HEK293 (cell line): ENCODE measurements around the gene FES.

ENCODE experiments used
- CTCF ChIA-PET: fragments of 350-600 bp; formaldehyde crosslinking; extraction: SDS; loops from one replicate; lab custom pipeline; 2021; ENCODE audit warnings: antibody characterized with exemption; lab: Yijun Ruan, JAX
- POLR2A ChIA-PET: fragments of 300-600 bp; formaldehyde crosslinking; extraction: SDS; loops from one replicate; lab custom pipeline; 2020; ENCODE audit warnings: antibody characterized with exemption, inconsistent platforms; lab: Yijun Ruan, JAX
- H3K27ac ChIP-seq: fragments of 200-500 bp; sonication (Bioruptor generic); 2 replicates; pipeline ENCODE4 v1.5.1; 2014; ENCODE audit warnings: low read depth, low read length, control low read depth, inconsistent platforms; ENCODE audit errors: extremely low read depth
- H3K36me3 ChIP-seq, 2 experiments: fragments of 200-500 bp in 1 of 2; sonication (Bioruptor generic) in 1 of 2; 1 replicate in 1 of 2; 2 replicates in 1 of 2; pipeline ENCODE4 v1.5.1; 2014 to 2017; ENCODE audit warnings: inconsistent platforms in 2 of 2, low read length in 2 of 2; ENCODE audit not compliant: control insufficient read depth in 2 of 2, insufficient read depth in 1 of 2
- H3K4me1 ChIP-seq: fragments of 200-500 bp; sonication (Bioruptor generic); 2 replicates; pipeline ENCODE4 v1.5.1; 2014; ENCODE audit warnings: mild to moderate bottlenecking, low read length, inconsistent platforms; ENCODE audit not compliant: control insufficient read depth, insufficient read depth
- H3K4me3 ChIP-seq: 2 replicates; pipeline ENCODE4 v1.5.1; 2011; ENCODE audit warnings: low read depth, mild to moderate bottlenecking, control low read depth, low read length, moderate library complexity
- H3K9me3 ChIP-seq: fragments of 200-500 bp; sonication (Bioruptor generic); 2 replicates; pipeline ENCODE4 v1.5.1; 2014; ENCODE audit warnings: low read depth, low read length, inconsistent platforms; ENCODE audit not compliant: control insufficient read depth, insufficient read depth
- AEBP2 ChIP-seq: fragments of 450-650 bp; formaldehyde crosslinking; IDR thresholded peaks from 2 replicates; pipeline ENCODE4 v1.5.1; 2016; ENCODE audit warnings: missing biosample characterization, missing genetic modification characterization, borderline replicate concordance
- GLI2 ChIP-seq: fragments of 450-650 bp; formaldehyde crosslinking; IDR thresholded peaks from 2 replicates; pipeline ENCODE4; 2017; ENCODE audit warnings: missing biosample characterization, missing genetic modification characterization, low read depth, borderline replicate concordance
- INSM2 ChIP-seq: fragments of 450-650 bp; formaldehyde crosslinking; IDR thresholded peaks from 2 replicates; pipeline ENCODE4 v1.5.1; 2016; ENCODE audit warnings: missing biosample characterization, missing genetic modification characterization
- REST ChIP-seq: fragments of 450-650 bp; formaldehyde crosslinking; IDR thresholded peaks from 2 replicates; pipeline ENCODE4 v1.5.1; 2016; ENCODE audit warnings: missing biosample characterization, missing genetic modification characterization
- SCRT1 ChIP-seq: fragments of 450-650 bp; formaldehyde crosslinking; IDR thresholded peaks from 2 replicates; pipeline ENCODE4 v1.5.1; 2016; ENCODE audit warnings: missing biosample characterization, missing genetic modification characterization, borderline replicate concordance
- WT1 ChIP-seq: fragments of 450-650 bp; formaldehyde crosslinking; IDR thresholded peaks from 2 replicates; pipeline ENCODE4 v1.5.1; 2016; ENCODE audit warnings: missing biosample characterization, missing genetic modification characterization
- ZNF140 ChIP-seq: fragments of 450-650 bp; formaldehyde crosslinking; IDR thresholded peaks from 2 replicates; pipeline ENCODE4 v1.5.1; 2016; ENCODE audit warnings: missing biosample characterization, missing genetic modification characterization
- ZNF19 ChIP-seq: fragments of 450-650 bp; formaldehyde crosslinking; IDR thresholded peaks from 2 replicates; pipeline ENCODE4; 2016; ENCODE audit warnings: missing biosample characterization, missing genetic modification characterization, low read depth
- ZNF239 ChIP-seq: fragments of 450-650 bp; formaldehyde crosslinking; IDR thresholded peaks from 2 replicates; pipeline ENCODE4 v1.5.1; 2016; ENCODE audit warnings: missing biosample characterization, missing genetic modification characterization
- ZNF266 ChIP-seq: fragments of 450-650 bp; formaldehyde crosslinking; IDR thresholded peaks from 2 replicates; pipeline ENCODE4 v1.5.1; 2016; ENCODE audit warnings: missing biosample characterization, missing genetic modification characterization, low read depth
- ZNF280C ChIP-seq: fragments of 450-650 bp; formaldehyde crosslinking; IDR thresholded peaks from 2 replicates; pipeline ENCODE4 v1.5.1; 2016; ENCODE audit warnings: missing biosample characterization, missing genetic modification characterization
- ZNF292 ChIP-seq: fragments of 450-650 bp; formaldehyde crosslinking; IDR thresholded peaks from 2 replicates; pipeline ENCODE4 v1.5.1; 2016; ENCODE audit warnings: low read depth, missing biosample characterization, missing genetic modification characterization, borderline replicate concordance
- ZNF350 ChIP-seq: fragments of 450-650 bp; formaldehyde crosslinking; IDR thresholded peaks from 2 replicates; pipeline ENCODE4 v1.5.0; 2017; ENCODE audit warnings: missing biosample characterization, mild to moderate bottlenecking, missing genetic modification characterization
- ZNF394 ChIP-seq: fragments of 450-650 bp; formaldehyde crosslinking; IDR thresholded peaks from 2 replicates; pipeline ENCODE4 v1.5.1; 2016; ENCODE audit warnings: missing biosample characterization, missing genetic modification characterization, mild to moderate bottlenecking, moderate library complexity, borderline replicate concordance
- ZNF404 ChIP-seq: fragments of 450-650 bp; formaldehyde crosslinking; IDR thresholded peaks from 2 replicates; pipeline ENCODE4 v1.5.1; 2017; ENCODE audit warnings: missing biosample characterization, missing genetic modification characterization
- ZNF416 ChIP-seq: fragments of 450-650 bp; formaldehyde crosslinking; IDR thresholded peaks from 2 replicates; pipeline ENCODE4 v1.5.1; 2016; ENCODE audit warnings: missing biosample characterization, missing genetic modification characterization
- ZNF558 ChIP-seq: fragments of 450-650 bp; formaldehyde crosslinking; IDR thresholded peaks from 2 replicates; pipeline ENCODE4 v1.5.1; 2016; ENCODE audit warnings: missing biosample characterization, missing genetic modification characterization
- ZNF560 ChIP-seq: fragments of 450-650 bp; formaldehyde crosslinking; IDR thresholded peaks from 2 replicates; pipeline ENCODE4 v1.5.1; 2017; ENCODE audit warnings: missing biosample characterization, missing genetic modification characterization, borderline replicate concordance
- ZNF585B ChIP-seq: fragments of 450-650 bp; formaldehyde crosslinking; IDR thresholded peaks from 2 replicates; pipeline ENCODE4 v1.5.1; 2016; ENCODE audit warnings: missing biosample characterization, missing genetic modification characterization
- ZNF624 ChIP-seq: fragments of 450-650 bp; formaldehyde crosslinking; IDR thresholded peaks from 2 replicates; pipeline ENCODE4 v1.5.1; 2017; ENCODE audit warnings: missing biosample characterization, missing genetic modification characterization
- ZNF664 ChIP-seq: fragments of 450-650 bp; formaldehyde crosslinking; IDR thresholded peaks from 2 replicates; pipeline ENCODE4 v1.5.1; 2016; ENCODE audit warnings: missing biosample characterization, missing genetic modification characterization
- ZNF707 ChIP-seq: fragments of 450-650 bp; formaldehyde crosslinking; IDR thresholded peaks from 2 replicates; pipeline ENCODE4 v1.5.1; 2016; ENCODE audit warnings: missing biosample characterization, missing genetic modification characterization
- ZNF76 ChIP-seq: fragments of 450-650 bp; formaldehyde crosslinking; IDR thresholded peaks from 2 replicates; pipeline ENCODE4; 2016; ENCODE audit warnings: low read depth, missing biosample characterization, missing genetic modification characterization, borderline replicate concordance

FES gene

GRCh38 chr15:90849424-90849823, 34.9 kb upstream of the FES start (continued):
- TF ChIP-seq ZNF394, result peak; percentile 88
- TF ChIP-seq ZNF266 (tag by site-specific recombination), result peak; percentile 68; the same call in 1 of the 2 replicates
- peak; percentile 87 for TF ChIP-seq ZNF292 (tag by site-specific recombination)
- peak; percentile 73; the same call in 1 of the 2 replicates for TF ChIP-seq REST (tag by site-specific recombination)
- TF ChIP-seq GLI2 (tag by site-specific recombination), result peak; percentile 9; the same call in 1 of the 2 replicates
- 0 out of 2 replicates have a peak, but pooled peaks have one; percentile 48 for TF ChIP-seq ZNF404 (tag by site-specific recombination)
- TF ChIP-seq ZNF664, result peak; percentile 60; the same call in 1 of the 2 replicates
- peak; percentile 76 for TF ChIP-seq ZNF140 (tag by site-specific recombination)
- TF ChIP-seq AEBP2, result peak; percentile 53; the same call in 1 of the 2 replicates

GRCh38 chr15:90851114-90851513, 33.2 kb upstream of the FES start:
- no peak for TF ChIP-seq INSM2 (tag by site-specific recombination)
- TF ChIP-seq ZNF585B (tag by site-specific recombination), result no peak
- no peak for TF ChIP-seq ZNF394
- TF ChIP-seq ZNF350 (tag by site-specific recombination), result no peak
- TF ChIP-seq ZNF239, result no peak
- TF ChIP-seq ZNF707 (tag by site-specific recombination), result no peak
- no peak for TF ChIP-seq ZNF19
- no peak for TF ChIP-seq SCRT1 (tag by site-specific recombination)
- TF ChIP-seq ZNF416 (tag by site-specific recombination), result no peak
- TF ChIP-seq WT1 (tag by site-specific recombination), result no peak
- no peak for TF ChIP-seq ZNF76 (tag by site-specific recombination)
- no peak for TF ChIP-seq ZNF560 (tag by site-specific recombination)
- no peak for TF ChIP-seq ZNF280C (tag by site-specific recombination)
- TF ChIP-seq ZNF624 (tag by site-specific recombination), result no peak
- no peak for TF ChIP-seq ZNF558
- CTCF ChIA-PET, result no interaction called here
- H3K4me1 ChIP-seq, result no peaks in the 10 kb centered on the region
- H3K9me3 ChIP-seq, result no peaks in the 10 kb centered on the region
- POLR2A ChIA-PET, result interaction anchor here (1.4 kb wide), 1 partner anchor 9 kb away, joined by 5 read pairs; no protein-coding TSS in a partner anchor
- no peaks in the 10 kb centered on the region for H3K36me3 ChIP-seq
- H3K4me3 ChIP-seq, result no peak overlapping the region
- H3K27ac ChIP-seq, result no peak overlapping the region
